ENCODE results near the gene RNF10. TPM values are rescaled to one million over a fixed set of nuclear protein-coding genes. Genes with fewer than 3 reads are reported as not detected.

The RNF10 gene
- total RNA-seq, 1 donor from 2014 or later, result 274 TPM

GRCh38 chr12:120497524-120498150 is 36.5 kb upstream of the RNF10 start:
- peak overlapping the region; percentile 99 for H3K4me3 ChIP-seq
- H3K36me3 ChIP-seq, result peaks cover 35% of the 10 kb centered on the region
- H3K27me3 ChIP-seq (ENCODE audit: low read depth), result no peaks in the 10 kb centered on the region
- DNase-seq, result no peak
- H3K9me3 ChIP-seq (replicated peaks), result no peaks in the 10 kb centered on the region
- intact Hi-C loops (cut with micrococcal nuclease), result no loop called here
- peak overlapping the region; percentile 92 for H3K27ac ChIP-seq (replicated peaks)
- peaks cover 39% of the 10 kb centered on the region for H3K4me1 ChIP-seq
- TF ChIP-seq CTCF (IDR thresholded peaks at IDR 0.05; ENCODE audit: borderline replicate concordance), result no peak

- H3K4me1 ChIP-seq, result peaks cover 39% of the 10 kb centered on the region
- intact Hi-C loops (cut with micrococcal nuclease), result no loop called here
- H3K27ac ChIP-seq (replicated peaks), result no peak overlapping the region
- no peaks in the 10 kb centered on the region for H3K9me3 ChIP-seq (replicated peaks)
- no peak for TF ChIP-seq CTCF (IDR thresholded peaks at IDR 0.05; ENCODE audit: borderline replicate concordance)
- H3K27me3 ChIP-seq (ENCODE audit: low read depth), result no peaks in the 10 kb centered on the region
- no peak overlapping the region for H3K4me3 ChIP-seq
- H3K36me3 ChIP-seq, result peaks cover 49% of the 10 kb centered on the region
- DNase-seq, result no peak
Measured at GRCh38 chr12:120498870-120499515, 35.2 kb upstream of the RNF10 start.

GRCh38 chr12:120500581-120500980 is 33.6 kb upstream of the RNF10 start:
- DNase-seq, result no peak
- no peak overlapping the region for H3K27ac ChIP-seq (replicated peaks)
- H3K4me3 ChIP-seq, result no peak overlapping the region
- peaks cover 32% of the 10 kb centered on the region for H3K4me1 ChIP-seq
- H3K27me3 ChIP-seq (ENCODE audit: low read depth), result no peaks in the 10 kb centered on the region
- TF ChIP-seq CTCF (IDR thresholded peaks at IDR 0.05; ENCODE audit: borderline replicate concordance), result no peak
- intact Hi-C loops (cut with micrococcal nuclease), result no loop called here
- no peaks in the 10 kb centered on the region for H3K9me3 ChIP-seq (replicated peaks)
- peaks cover 65% of the 10 kb centered on the region for H3K36me3 ChIP-seq

DNA sequence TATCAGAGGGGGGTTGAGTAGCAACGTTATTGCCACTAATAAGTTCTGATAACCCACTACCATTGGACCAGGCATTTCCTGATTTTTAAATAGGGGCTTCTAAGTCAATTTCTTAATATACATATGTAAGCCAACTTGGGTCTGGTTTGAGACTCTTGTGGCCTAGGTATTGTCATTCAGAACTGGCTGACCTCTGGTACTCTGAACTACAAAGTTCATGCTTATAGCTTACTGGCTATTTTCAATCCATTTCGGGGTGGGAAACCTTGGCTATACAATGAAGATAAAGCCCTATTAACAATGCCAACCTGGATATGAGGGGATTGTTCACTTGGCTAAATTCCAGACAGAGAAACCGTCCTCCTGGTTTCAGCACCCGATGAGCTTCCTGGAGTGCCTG is 29.6 kb upstream of the RNF10 start:
- no peaks in the 10 kb centered on the region for H3K27me3 ChIP-seq (ENCODE audit: low read depth)
- H3K9me3 ChIP-seq (replicated peaks), result no peaks in the 10 kb centered on the region
- H3K36me3 ChIP-seq, result peaks cover 77% of the 10 kb centered on the region
- no peak overlapping the region for H3K27ac ChIP-seq (replicated peaks)
- H3K4me1 ChIP-seq, result no peaks in the 10 kb centered on the region
- TF ChIP-seq CTCF (IDR thresholded peaks at IDR 0.05; ENCODE audit: borderline replicate concordance), result no peak
- intact Hi-C loops (cut with micrococcal nuclease), result no loop called here
- no peak for DNase-seq
- no peak overlapping the region for H3K4me3 ChIP-seq

GRCh38 chr12:120508537-120508936 is 25.6 kb upstream of the RNF10 start:
- H3K4me3 ChIP-seq, result no peak overlapping the region
- no peak for TF ChIP-seq CTCF (IDR thresholded peaks at IDR 0.05; ENCODE audit: borderline replicate concordance)
- H3K4me1 ChIP-seq, result no peaks in the 10 kb centered on the region
- H3K36me3 ChIP-seq, result peaks cover 91% of the 10 kb centered on the region
- H3K9me3 ChIP-seq (replicated peaks), result no peaks in the 10 kb centered on the region
- no peaks in the 10 kb centered on the region for H3K27me3 ChIP-seq (ENCODE audit: low read depth)
- no peak overlapping the region for H3K27ac ChIP-seq (replicated peaks)
- no peak for DNase-seq
- intact Hi-C loops (cut with micrococcal nuclease), result no loop called here
